Natural killer cell (primary cell): ENCODE results near the gene NAPB. TPM values are rescaled to one million over a fixed set of nuclear protein-coding genes. Genes with fewer than 3 reads are reported as not detected.

Experiments
- ATAC-seq, 3 donors: fragments of 150-1000 bp in 2 of 3; fragments of 200-7000 bp in 1 of 3; cut with Tn5 transposase; 1 replicate in 1 of 3; 2 replicates in 2 of 3; pipeline ENCODE4 v1.10.0; 2021; ENCODE audit warnings: mild to moderate bottlenecking in 2 of 3, moderate library complexity in 2 of 3
- DNase-seq, 2 donors: peaks; one replicate each; pipeline versions ENCODE4 v3.0.0 to v3.0.0-alpha.2; 2013 to 2021; ENCODE audit warnings: mixed read lengths in 1 of 2
- H3K27ac ChIP-seq: one replicate; pipeline ENCODE4 v1.5.1; 2013; ENCODE audit warnings: mild to moderate bottlenecking, low read length
- H3K27me3 ChIP-seq: one replicate; pipeline ENCODE4 v1.6.1; 2013; ENCODE audit warnings: low read length; ENCODE audit not compliant: control insufficient read depth, insufficient read depth
- H3K36me3 ChIP-seq: one replicate; pipeline ENCODE4 v1.6.1; 2013; ENCODE audit warnings: low read length; ENCODE audit not compliant: control insufficient read depth, insufficient read depth
- H3K4me1 ChIP-seq: one replicate; pipeline ENCODE4 v1.6.1; 2013; ENCODE audit warnings: low read length; ENCODE audit not compliant: control insufficient read depth, insufficient read depth
- H3K4me3 ChIP-seq: one replicate; pipeline ENCODE4 v1.5.1; 2013; ENCODE audit warnings: low read length
- H3K9me3 ChIP-seq: one replicate; pipeline ENCODE4 v1.6.1; 2013; ENCODE audit warnings: low read length; ENCODE audit not compliant: control insufficient read depth, insufficient read depth
- H3K27ac Mint-ChIP-seq, 2 donors: one replicate each; pipeline ENCODE4 v1.8.0; 2022; ENCODE audit warnings: mild to moderate bottlenecking in 2 of 2, mixed read lengths in 2 of 2, moderate library complexity in 1 of 2
- H3K27me3 Mint-ChIP-seq, 2 donors: one replicate each; pipeline ENCODE4 v1.8.0; 2022; ENCODE audit warnings: low read depth in 2 of 2, mixed read lengths in 2 of 2
- H3K36me3 Mint-ChIP-seq: one replicate; pipeline ENCODE4 v1.8.0; 2022; ENCODE audit warnings: mixed read lengths
- H3K4me1 Mint-ChIP-seq, 2 donors: one replicate each; pipeline ENCODE4 v1.8.0; 2022; ENCODE audit warnings: mixed read lengths in 2 of 2
- H3K4me3 Mint-ChIP-seq: one replicate; pipeline ENCODE4 v1.8.0; 2022; ENCODE audit warnings: mild to moderate bottlenecking, moderate library complexity, mixed read lengths
- H3K9me3 Mint-ChIP-seq, 2 donors: one replicate each; pipeline ENCODE4 v1.8.0; 2022; ENCODE audit warnings: mixed read lengths in 2 of 2
- WGBS: methylation state at CpG from one replicate; pipeline ENCODE4 v1.1.7; 2013; ENCODE audit warnings: missing lambda C conversion rate; ENCODE audit not compliant: insufficient coverage; 5-methylcytosine and 5-hydroxymethylcytosine counted together
- intact Hi-C: fragments of 100-400 bp; cut with micrococcal nuclease; formaldehyde crosslinking; loops from one replicate; pipeline ENCODE4 v1.14.2; 2022
- total RNA-seq, 4 donors: library from RNA; stranded (reverse); fragments of 120-200 nt in 1 of 4; gene quantifications; one replicate each; pipeline versions ENCODE4 v1.2.3 to v1.2.4, GENCODE V29; 2013 to 2022
- TF ChIP-seq, protein P1 (sequence below): fragments of 200-600 bp; IDR thresholded peaks from one replicate; pipeline ENCODE4 v1.8.0; 2022; ENCODE audit warnings: antibody characterized with exemption

Gene NAPB
- total RNA-seq, 3 donors from 2014 or later (not counting 1 experiment from before 2014, with no cell fraction given) = 22.8 to 23.9 (median 22.9) TPM

DNA sequence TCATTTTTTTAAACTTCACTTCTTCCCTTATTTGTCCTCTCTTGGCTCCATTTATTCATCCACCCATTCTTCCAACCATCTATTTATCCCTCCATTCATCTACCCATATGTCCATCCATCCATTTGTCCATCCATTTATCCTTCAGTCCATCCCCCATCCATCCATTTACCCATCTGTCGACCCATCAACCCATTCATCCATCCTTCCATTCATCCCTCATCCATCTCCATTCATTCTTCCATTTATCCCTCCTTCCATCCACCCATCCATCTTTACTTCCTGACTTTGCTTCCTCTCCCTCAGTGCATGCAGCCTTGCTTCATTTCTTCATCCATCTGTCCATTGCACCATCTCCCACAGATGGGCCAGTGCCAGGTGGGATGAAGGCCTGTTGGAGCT lies 29.6 kb upstream of the NAPB start:
- Mint-ChIP-seq H3K4me3 (no peak overlapping the region), H3K9me3 (no peaks in the 10 kb centered on the region), H3K36me3 (no peaks in the 10 kb centered on the region), H3K27me3 (no peaks in the 10 kb centered on the region), H3K4me1 (peaks cover 20% of the 10 kb centered on the region in 2 donors), H3K27ac (no peak overlapping the region)
- Histone ChIP-seq H3K27me3 (no peaks in the 10 kb centered on the region), H3K9me3 (no peaks in the 10 kb centered on the region), H3K4me1 (peaks cover 22% of the 10 kb centered on the region), H3K4me3 (no peak overlapping the region), H3K27ac (no peak overlapping the region), H3K36me3 (no peaks in the 10 kb centered on the region)
- 91% methylated on average over 1 of the region's 1 CpG for WGBS
- ATAC-seq (no peak), DNase-seq (no peak)
- TF ChIP-seq, protein P1, sequence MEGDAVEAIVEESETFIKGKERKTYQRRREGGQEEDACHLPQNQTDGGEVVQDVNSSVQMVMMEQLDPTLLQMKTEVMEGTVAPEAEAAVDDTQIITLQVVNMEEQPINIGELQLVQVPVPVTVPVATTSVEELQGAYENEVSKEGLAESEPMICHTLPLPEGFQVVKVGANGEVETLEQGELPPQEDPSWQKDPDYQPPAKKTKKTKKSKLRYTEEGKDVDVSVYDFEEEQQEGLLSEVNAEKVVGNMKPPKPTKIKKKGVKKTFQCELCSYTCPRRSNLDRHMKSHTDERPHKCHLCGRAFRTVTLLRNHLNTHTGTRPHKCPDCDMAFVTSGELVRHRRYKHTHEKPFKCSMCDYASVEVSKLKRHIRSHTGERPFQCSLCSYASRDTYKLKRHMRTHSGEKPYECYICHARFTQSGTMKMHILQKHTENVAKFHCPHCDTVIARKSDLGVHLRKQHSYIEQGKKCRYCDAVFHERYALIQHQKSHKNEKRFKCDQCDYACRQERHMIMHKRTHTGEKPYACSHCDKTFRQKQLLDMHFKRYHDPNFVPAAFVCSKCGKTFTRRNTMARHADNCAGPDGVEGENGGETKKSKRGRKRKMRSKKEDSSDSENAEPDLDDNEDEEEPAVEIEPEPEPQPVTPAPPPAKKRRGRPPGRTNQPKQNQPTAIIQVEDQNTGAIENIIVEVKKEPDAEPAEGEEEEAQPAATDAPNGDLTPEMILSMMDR = no peak
- intact Hi-C loops = no loop called here

DNA sequence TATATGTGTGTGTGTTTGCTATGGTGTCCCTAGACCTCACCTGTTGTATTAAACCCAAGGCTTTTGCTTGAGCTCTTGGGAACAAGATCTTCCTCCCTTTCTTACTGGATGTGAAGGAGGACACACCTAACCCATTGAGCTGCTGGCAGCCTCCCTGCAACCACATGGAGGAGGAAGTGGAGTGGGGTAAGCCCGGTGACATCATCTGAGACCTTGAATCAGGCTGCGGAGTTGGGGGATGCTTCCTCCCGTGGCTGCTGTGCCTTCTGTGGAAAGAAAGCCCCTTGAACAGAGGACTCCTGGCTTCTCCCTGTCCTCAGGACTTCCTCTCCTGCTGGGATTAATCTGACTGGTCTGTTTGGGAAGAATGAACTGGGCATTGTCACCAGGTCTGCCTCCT lies 28.1 kb upstream of the NAPB start:
- TF ChIP-seq, protein P1 = no peak
- intact Hi-C loops = no loop called here
- no peak overlapping the region for H3K4me3 ChIP-seq
- DNase-seq (peak in 1 of 2 donors; percentile 17), ATAC-seq (peak in 2 of 3 donors; percentile 56 to 73)
- no peaks in the 10 kb centered on the region for H3K9me3 ChIP-seq
- no peak overlapping the region for H3K4me3 Mint-ChIP-seq
- no peaks in the 10 kb centered on the region for H3K27me3 Mint-ChIP-seq
- H3K4me1 Mint-ChIP-seq = peaks cover 13 to 14% of the 10 kb centered on the region in 2 donors
- H3K4me1 ChIP-seq = peaks cover 8% of the 10 kb centered on the region
- WGBS = 14% methylated on average over 3 of the region's 3 CpGs
- no peaks in the 10 kb centered on the region for H3K36me3 ChIP-seq
- H3K9me3 Mint-ChIP-seq = no peaks in the 10 kb centered on the region
- H3K27me3 ChIP-seq = no peaks in the 10 kb centered on the region
- no peaks in the 10 kb centered on the region for H3K36me3 Mint-ChIP-seq
- no peak overlapping the region for H3K27ac ChIP-seq
- H3K27ac Mint-ChIP-seq = peak overlapping the region in 1 of 2 donors; percentile 72

DNA sequence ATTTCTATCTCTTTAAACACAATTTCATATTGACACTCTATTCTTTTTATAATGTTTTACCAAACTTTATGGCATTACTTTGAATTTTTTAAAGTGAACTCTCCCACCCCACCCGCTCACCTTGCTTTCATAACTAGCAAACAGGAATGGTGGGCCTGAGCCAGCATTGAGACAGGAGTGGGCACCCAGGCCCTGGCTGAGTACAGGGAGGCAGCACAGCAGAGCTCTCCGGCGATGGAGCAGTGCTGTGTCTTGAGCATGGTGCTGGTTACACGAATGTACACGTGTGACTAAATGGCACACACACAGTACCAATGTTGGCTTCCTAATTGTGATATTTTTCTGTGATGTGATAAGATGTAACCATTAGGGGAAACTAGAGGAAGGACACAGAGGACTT lies 26.9 kb upstream of the NAPB start:
- TF ChIP-seq, protein P1 = no peak
- no peak overlapping the region for H3K27ac ChIP-seq
- no peaks in the 10 kb centered on the region for H3K36me3 ChIP-seq
- H3K27me3 Mint-ChIP-seq = no peaks in the 10 kb centered on the region
- no peak overlapping the region for H3K4me3 Mint-ChIP-seq
- intact Hi-C loops = no loop called here
- no peaks in the 10 kb centered on the region for H3K9me3 Mint-ChIP-seq
- H3K9me3 ChIP-seq = no peaks in the 10 kb centered on the region
- no peak overlapping the region for H3K4me3 ChIP-seq
- no peak overlapping the region for H3K27ac Mint-ChIP-seq
- DNase-seq (no peak), ATAC-seq (no peak)
- 95% methylated on average over 5 of the region's 5 CpGs for WGBS
- H3K4me1 ChIP-seq = peaks cover 6% of the 10 kb centered on the region
- no peaks in the 10 kb centered on the region for H3K27me3 ChIP-seq
- peaks cover 13 to 14% of the 10 kb centered on the region in 2 donors for H3K4me1 Mint-ChIP-seq
- no peaks in the 10 kb centered on the region for H3K36me3 Mint-ChIP-seq

DNA sequence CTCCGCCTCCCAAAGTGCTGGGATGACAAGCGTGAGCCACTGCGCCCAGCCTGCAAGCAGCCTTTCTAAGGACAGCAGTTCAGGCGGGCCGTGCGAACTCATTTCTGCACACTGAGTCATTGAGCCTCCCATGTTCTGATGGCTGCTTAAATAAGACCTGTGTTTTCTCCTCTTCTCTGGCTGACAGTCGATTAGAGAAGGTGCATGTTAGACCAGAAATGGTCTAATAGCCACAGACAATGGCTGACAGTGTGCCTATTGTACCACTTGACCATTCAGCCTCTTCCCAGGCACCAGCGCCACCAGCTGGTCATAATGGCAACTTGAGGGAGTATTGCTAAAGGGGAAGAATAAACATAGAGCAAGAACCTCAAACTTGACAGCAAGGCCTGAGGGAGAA lies 25.2 kb upstream of the NAPB start:
- intact Hi-C loops = no loop called here
- Mint-ChIP-seq H3K9me3 (no peaks in the 10 kb centered on the region), H3K27ac (peak overlapping the region in 1 of 2 donors; percentile 53), H3K4me3 (no peak overlapping the region), H3K4me1 (peaks cover 13 to 20% of the 10 kb centered on the region in 2 donors), H3K36me3 (no peaks in the 10 kb centered on the region), H3K27me3 (no peaks in the 10 kb centered on the region)
- Histone ChIP-seq H3K4me1 (peaks cover 9% of the 10 kb centered on the region), H3K27me3 (no peaks in the 10 kb centered on the region), H3K36me3 (no peaks in the 10 kb centered on the region), H3K27ac (no peak overlapping the region), H3K9me3 (no peaks in the 10 kb centered on the region), H3K4me3 (no peak overlapping the region)
- TF ChIP-seq, protein P1 = peak; percentile 11
- DNase-seq = peak in 1 of 2 donors; percentile 26
- no peak for ATAC-seq
- WGBS = 90% methylated on average over 7 of the region's 8 CpGs
